B cell (primary cell): ENCODE results near the gene SPATA6L. TPM values are rescaled to one million over a fixed set of nuclear protein-coding genes. Genes with fewer than 3 reads are reported as not detected.

Experiments
- ATAC-seq: fragments of 200-7000 bp; cut with Tn5 transposase; one replicate; pipeline ENCODE4 v1.10.0; 2021; ENCODE audit warnings: low read depth, mild to moderate bottlenecking, moderate number of reproducible peaks, moderate library complexity
- CTCF ChIA-PET: fragments of 350-600 bp; sonication (Branson Sonifier 250); formaldehyde crosslinking; loops from one replicate; lab custom pipeline; 2021; ENCODE audit warnings: antibody characterized with exemption, inconsistent platforms; lab: Charles Lee
- POLR2A ChIA-PET: fragments of 350-600 bp; sonication (Branson Sonifier 250); formaldehyde crosslinking; loops from one replicate; lab custom pipeline; 2021; ENCODE audit warnings: antibody characterized with exemption; lab: Charles Lee
- DNase-seq: peaks from one replicate; pipeline ENCODE4 v3.0.0; 2013
- H2AFZ ChIP-seq: 2 replicates; pipeline ENCODE4 v1.6.1; 2012; ENCODE audit warnings: mild to moderate bottlenecking, low read depth, low read length; ENCODE audit not compliant: insufficient read depth, poor library complexity, severe bottlenecking
- H3K27ac ChIP-seq, 2 donors: 1 replicate in 1 of 2; 2 replicates in 1 of 2; pipeline ENCODE4 v1.5.1; 2012 to 2013; ENCODE audit warnings: low read length in 2 of 2, mild to moderate bottlenecking in 2 of 2, moderate library complexity in 1 of 2
- H3K27me3 ChIP-seq, 4 experiments: fragments of 200-600 bp in 1 of 4; sonication (generic) in 1 of 4; replicated peaks in 1 of 4; 1 replicate in 2 of 4; 2 replicates in 2 of 4; pipeline versions ENCODE4 v1.6.1 to v1.7.0; 2013 to 2016; ENCODE audit warnings: low read length in 3 of 4, mild to moderate bottlenecking in 2 of 4, mixed read lengths in 1 of 4, moderate library complexity in 1 of 4; ENCODE audit not compliant: insufficient read depth in 4 of 4, control insufficient read depth in 3 of 4; ENCODE audit errors: control extremely low read depth in 1 of 4
- H3K36me3 ChIP-seq, 2 experiments: replicated peaks in 1 of 2; 1 replicate in 1 of 2; 2 replicates in 1 of 2; pipeline versions ENCODE4 v1.6.1 to v1.7.1; 2013; ENCODE audit warnings: low read length in 1 of 2; ENCODE audit not compliant: insufficient read depth in 2 of 2, control insufficient read depth in 1 of 2; ENCODE audit errors: control extremely low read depth in 1 of 2, extremely low read depth in 1 of 2
- H3K4me1 ChIP-seq, 2 donors: fragments of 200-600 bp in 1 of 2; sonication (generic) in 1 of 2; 1 replicate in 1 of 2; 2 replicates in 1 of 2; pipeline versions ENCODE4 v1.5.1 to v1.6.1; 2013 to 2017; ENCODE audit warnings: low read length in 2 of 2; ENCODE audit not compliant: control insufficient read depth in 2 of 2, insufficient read depth in 2 of 2
- H3K4me2 ChIP-seq: replicated peaks from 2 replicates; pipeline ENCODE3; 2012; ENCODE audit warnings: mild to moderate bottlenecking, low read depth, low read length; ENCODE audit not compliant: poor library complexity, severe bottlenecking
- H3K4me3 ChIP-seq, 5 experiments: fragments of 200-600 bp in 1 of 5; sonication (generic) in 1 of 5; 1 replicate in 3 of 5; 2 replicates in 2 of 5; pipeline versions ENCODE4 v1.5.1 to v1.7.0; 2011 to 2016; ENCODE audit warnings: low read length in 4 of 5, mild to moderate bottlenecking in 4 of 5, low read depth in 2 of 5, control low read depth in 1 of 5, moderate library complexity in 1 of 5; ENCODE audit not compliant: insufficient read depth in 1 of 5; ENCODE audit errors: control extremely low read depth in 1 of 5, extremely low read depth in 1 of 5
- H3K79me2 ChIP-seq: fragments of 200-600 bp; sonication (generic); one replicate; pipeline ENCODE4 v1.6.0; 2016; ENCODE audit warnings: low read length; ENCODE audit not compliant: control insufficient read depth, insufficient read depth
- H3K9ac ChIP-seq: fragments of 200-600 bp; sonication (generic); 2 replicates; pipeline ENCODE4 v1.6.1; 2017; ENCODE audit warnings: mild to moderate bottlenecking, low read length, moderate library complexity
- H3K9me3 ChIP-seq, 3 donors: one replicate each; pipeline versions ENCODE4 v1.6.1 to v1.7.1; 2013; ENCODE audit warnings: low read length in 2 of 3; ENCODE audit not compliant: control insufficient read depth in 2 of 3, insufficient read depth in 1 of 3; ENCODE audit errors: control extremely low read depth in 1 of 3
- H4K20me1 ChIP-seq: 2 replicates; pipeline ENCODE4 v1.6.0; 2012; ENCODE audit warnings: mild to moderate bottlenecking, low read length; ENCODE audit not compliant: insufficient read depth, control insufficient read depth, poor library complexity, severe bottlenecking
- H3K27ac Mint-ChIP-seq: one replicate; pipeline ENCODE4 v1.8.0; 2021; ENCODE audit warnings: mixed read lengths
- H3K27me3 Mint-ChIP-seq: one replicate; pipeline ENCODE4 v1.8.0; 2021; ENCODE audit warnings: mixed read lengths
- H3K4me1 Mint-ChIP-seq: one replicate; pipeline ENCODE4 v1.8.0; 2021; ENCODE audit warnings: mixed read lengths
- H3K4me3 Mint-ChIP-seq: one replicate; pipeline ENCODE4 v1.8.0; 2021; ENCODE audit warnings: mixed read lengths
- H3K9me3 Mint-ChIP-seq: one replicate; pipeline ENCODE4 v1.8.0; 2022; ENCODE audit warnings: mixed read lengths; ENCODE audit not compliant: insufficient read depth
- CTCF ChIP-seq: fragments of 200-600 bp; IDR thresholded peaks from one replicate; pipeline ENCODE4 v1.8.0; 2022; ENCODE audit warnings: antibody characterized with exemption, mild to moderate bottlenecking
- EZH2 ChIP-seq: IDR thresholded peaks from 2 replicates; pipeline ENCODE4 v1.6.1; 2012; ENCODE audit warnings: borderline replicate concordance, low read depth, mild to moderate bottlenecking, moderate library complexity, low read length; ENCODE audit not compliant: insufficient read depth, poor library complexity, severe bottlenecking
- WGBS: methylation state at CpG from one replicate; pipeline ENCODE4 v1.1.5; 2013; ENCODE audit warnings: missing lambda C conversion rate; ENCODE audit not compliant: insufficient coverage; 5-methylcytosine and 5-hydroxymethylcytosine counted together
- intact Hi-C: fragments of 100-400 bp; cut with micrococcal nuclease; formaldehyde crosslinking; loops from one replicate; pipeline ENCODE4 v1.10.0; 2022
- polyA plus RNA-seq: library from polyadenylated mRNA; depleted of rRNA; stranded (reverse); fragments of >200 nt; gene quantifications from 2 replicates; pipeline ENCODE4 v1.2.3, GENCODE V29; 2012
- total RNA-seq, 2 donors: library from RNA; stranded (reverse); fragments of 120-200 nt in 1 of 2; gene quantifications; 1 replicate in 1 of 2; 2 replicates in 1 of 2; pipeline versions ENCODE4 v1.2.3 to v1.2.4, GENCODE V29; 2013 to 2022

SPATA6L gene
- total and polyA plus RNA-seq, 2 donors (not counting 1 experiment from before 2014, with no cell fraction given), result 0.09 to 1.2 TPM

DNA sequence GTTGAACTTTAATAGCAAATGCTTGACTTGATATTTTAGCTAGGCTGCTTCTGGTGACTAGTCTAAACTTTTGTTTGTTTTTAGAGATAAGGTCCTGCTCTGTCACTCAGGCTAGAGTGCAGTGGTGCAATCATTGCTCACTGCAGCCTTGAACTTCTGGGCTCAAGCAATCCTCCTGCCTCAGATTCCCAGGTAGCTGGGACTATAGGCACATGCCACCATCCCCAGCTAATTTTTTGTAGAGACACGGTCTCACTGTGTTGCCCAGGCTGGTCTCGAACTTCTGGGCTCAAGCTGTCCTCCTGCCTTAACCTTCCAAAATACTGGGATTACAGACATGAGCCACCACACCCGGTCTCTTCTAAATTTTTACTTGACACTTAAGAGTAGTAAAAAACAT, 33.8 kb upstream of the SPATA6L start:
- DNase-seq, result no peak
- H3K4me3 Mint-ChIP-seq, result no peak overlapping the region
- Histone ChIP-seq H3K4me3 (no peak overlapping the region), H3K9ac (no peak overlapping the region), H3K27me3 (no peaks in the 10 kb centered on the region), H3K9me3 (no peaks in the 10 kb centered on the region), H3K79me2 (peaks cover under 1% of the 10 kb centered on the region), H3K36me3 (peaks cover 11 to 13% of the 10 kb centered on the region in 2 experiments), H3K4me1 (no peaks in the 10 kb centered on the region), H3K4me2 (no peak overlapping the region), H4K20me1 (no peaks in the 10 kb centered on the region), H3K27ac (no peak overlapping the region), H2AFZ (no peak overlapping the region)
- H3K27me3 Mint-ChIP-seq, result no peaks in the 10 kb centered on the region
- POLR2A ChIA-PET, result no interaction called here
- 100% methylated on average over 2 of the region's 3 CpGs for WGBS
- TF ChIP-seq CTCF (no peak), EZH2 (no peak)
- H3K9me3 Mint-ChIP-seq, result no peaks in the 10 kb centered on the region
- CTCF ChIA-PET, result no interaction called here
- H3K27ac Mint-ChIP-seq, result no peak overlapping the region
- no peaks in the 10 kb centered on the region for H3K4me1 Mint-ChIP-seq
- no peak for ATAC-seq
- intact Hi-C loops, result no loop called here

DNA sequence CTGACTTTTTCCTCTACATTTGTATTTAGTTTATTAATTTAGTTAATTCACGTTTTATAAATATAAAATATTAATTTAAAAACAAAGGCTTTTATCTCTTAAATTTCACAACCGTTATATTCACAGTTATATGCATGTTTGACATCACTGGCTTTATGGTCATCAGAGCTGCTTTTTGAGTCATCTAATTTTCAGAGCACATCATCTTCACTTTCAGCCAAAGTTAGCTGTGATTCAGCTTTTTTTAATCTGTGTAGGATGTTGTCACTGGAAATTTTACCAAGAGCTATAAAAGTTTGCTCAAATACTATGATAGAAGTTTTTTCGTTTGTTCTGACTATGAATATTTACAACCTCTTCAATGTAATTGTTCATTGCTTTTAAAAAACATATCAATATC, 25.5 kb upstream of the SPATA6L start:
- Mint-ChIP-seq H3K4me1 (peaks cover 11% of the 10 kb centered on the region), H3K27me3 (no peaks in the 10 kb centered on the region), H3K27ac (no peak overlapping the region), H3K4me3 (no peak overlapping the region), H3K9me3 (no peaks in the 10 kb centered on the region)
- H3K4me2 ChIP-seq, result no peak overlapping the region
- peaks cover 24% of the 10 kb centered on the region for H3K79me2 ChIP-seq
- TF ChIP-seq EZH2, result no peak
- no peak for TF ChIP-seq CTCF
- H4K20me1 ChIP-seq, result peaks cover 8% of the 10 kb centered on the region
- H3K27me3 ChIP-seq, result no peaks in the 10 kb centered on the region
- ATAC-seq (no peak), DNase-seq (no peak)
- no peak overlapping the region for H3K27ac ChIP-seq
- no CpG with 5 or more reads among the region's 3 CpGs for WGBS
- intact Hi-C loops, result no loop called here
- peaks cover 6 to 27% of the 10 kb centered on the region in 2 experiments for H3K36me3 ChIP-seq
- H3K4me3 ChIP-seq, result no peak overlapping the region
- ChIA-PET CTCF (no interaction called here), POLR2A (no interaction called here)
- H3K9ac ChIP-seq, result no peak overlapping the region
- no peaks in the 10 kb centered on the region for H3K4me1 ChIP-seq
- no peaks in the 10 kb centered on the region for H3K9me3 ChIP-seq
- H2AFZ ChIP-seq, result no peak overlapping the region
